A673 (cell line): ENCODE results near the gene SMOC2.

ENCODE experiments used
- CTCF ChIP-seq: fragments of 300-800, 200-600 bp; sonication (generic); conservative IDR thresholded peaks from 2 replicates; pipeline ENCODE4 v1.5.1; 2017; ENCODE audit warnings: low read depth, mild to moderate bottlenecking, antibody characterized with exemption, low read length, moderate library complexity, mixed read lengths
- EZH2 ChIP-seq: fragments of 200-600 bp; sonication (generic); IDR thresholded peaks from 2 replicates; pipeline ENCODE4 v1.6.1; 2017; ENCODE audit warnings: borderline replicate concordance, low read depth, mild to moderate bottlenecking, mixed read lengths, antibody characterized with exemption, low read length; ENCODE audit not compliant: poor library complexity, severe bottlenecking

DNA sequence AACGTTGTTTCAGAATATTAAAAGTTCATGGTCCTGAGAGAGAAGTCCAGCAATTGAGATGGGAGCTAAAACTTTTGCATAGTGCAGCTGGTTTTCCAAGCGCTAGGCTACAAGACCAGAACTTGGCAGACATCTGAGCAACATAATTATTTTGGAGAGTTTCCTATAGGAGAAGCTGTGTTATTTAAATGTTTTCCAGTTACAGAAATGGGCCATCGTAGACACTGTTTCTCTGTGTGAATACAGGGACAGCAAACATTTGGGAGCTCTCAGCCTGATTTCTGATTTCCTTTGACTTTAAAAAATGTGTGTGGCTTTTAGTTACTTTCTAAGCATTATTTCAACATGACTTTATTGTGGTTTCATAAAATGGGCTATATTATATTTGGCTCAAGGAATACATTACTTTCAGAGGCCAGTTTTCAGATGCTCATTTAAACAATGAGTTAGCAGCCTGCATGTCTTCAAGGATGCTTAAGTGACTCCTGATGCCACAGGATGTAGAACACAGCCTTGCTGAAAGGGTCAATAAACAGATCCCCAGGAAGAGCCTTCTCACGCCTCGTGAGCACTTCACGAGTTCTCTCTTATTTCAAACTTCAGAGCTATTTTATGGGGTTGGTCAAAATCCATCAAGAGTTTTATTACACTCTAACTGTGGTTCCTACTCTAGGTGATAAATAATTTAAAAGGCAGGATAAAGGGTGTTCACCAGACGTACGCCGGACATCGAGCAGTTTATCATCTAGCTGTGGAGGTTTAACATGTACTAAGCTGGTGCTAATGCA lies 193.8 kb downstream of the SMOC2 start:
- TF ChIP-seq CTCF (no peak), EZH2 (no peak)
